C4-2B (cell line): ENCODE results near the gene PRR13.

ENCODE experiments used
- CTCF ChIP-seq: fragments of 450-650 bp; conservative IDR thresholded peaks from 2 replicates; pipeline ENCODE4 v1.5.1; 2017; ENCODE audit warnings: mild to moderate bottlenecking
- ZFX ChIP-seq: fragments of 450-650 bp; IDR thresholded peaks from 2 replicates; pipeline ENCODE4 v1.6.1; 2017

GRCh38 chr12:53493610-53494391, 52.3 kb downstream of the PRR13 start:
- TF ChIP-seq CTCF (no peak), ZFX (no peak)
